H1 (cell line): Measurements from ENCODE around the gene EEIG1. TPM values are rescaled to one million over a fixed set of nuclear protein-coding genes. Genes with fewer than 3 reads are reported as not detected.

Experiments used
- CTCF ChIA-PET: fragments of 300-600 bp; sonication (Branson Sonifier 250); formaldehyde crosslinking; loops from one replicate; lab custom pipeline; 2021; ENCODE audit not compliant: partially characterized antibody; lab: Charles Lee
- POLR2A ChIA-PET: fragments of 300-600 bp; sonication (Branson Sonifier 250); formaldehyde crosslinking; loops from one replicate; lab custom pipeline; 2021; ENCODE audit warnings: inconsistent platforms; ENCODE audit not compliant: partially characterized antibody; lab: Charles Lee
- DNase-seq, 2 experiments: peaks; one replicate each; pipeline versions ENCODE4 v3.0.0 to v3.0.0-alpha.2; 2010 to 2022; ENCODE audit warnings: low spot score in 2 of 2, low read depth in 1 of 2, mixed read lengths in 1 of 2
- FAIRE-seq: peaks from 2 replicates; lab custom pipeline; 2011; peaks lifted over from hg19 to GRCh38; lab: Jason Lieb, UNC
- H2AFZ ChIP-seq: 2 replicates; pipeline ENCODE4 v1.8.1; 2012; ENCODE audit warnings: low read length, inconsistent platforms
- H2AK5ac ChIP-seq: 2 replicates; pipeline ENCODE4 v1.6.1; 2013; ENCODE audit warnings: low read depth, low read length
- H2BK120ac ChIP-seq: replicated peaks from 2 replicates; pipeline ENCODE3; 2013; ENCODE audit warnings: low read depth, low read length, inconsistent platforms
- H2BK12ac ChIP-seq: 2 replicates; pipeline ENCODE4 v1.6.1; 2013; ENCODE audit warnings: low read depth, low read length
- H2BK15ac ChIP-seq: 2 replicates; pipeline ENCODE4 v1.6.1; 2013; ENCODE audit warnings: low read length
- H2BK20ac ChIP-seq: 2 replicates; pipeline ENCODE4 v1.6.1; 2013; ENCODE audit warnings: low read length
- H2BK5ac ChIP-seq: 2 replicates; pipeline ENCODE4 v1.6.1; 2013; ENCODE audit warnings: low read depth, low read length
- H3K14ac ChIP-seq: 2 replicates; pipeline ENCODE4 v1.6.1; 2013; ENCODE audit warnings: inconsistent platforms; ENCODE audit not compliant: insufficient read length
- H3K18ac ChIP-seq: 2 replicates; pipeline ENCODE4 v1.6.1; 2013; ENCODE audit warnings: low read length; ENCODE audit errors: extremely low read depth
- H3K23ac ChIP-seq: 2 replicates; pipeline ENCODE4 v1.6.1; 2013; ENCODE audit warnings: inconsistent platforms; ENCODE audit not compliant: insufficient read length
- H3K23me2 ChIP-seq: 2 replicates; pipeline ENCODE4 v1.6.1; 2013; ENCODE audit warnings: low read depth, low read length
- H3K27ac ChIP-seq: 2 replicates; pipeline ENCODE4 v1.6.1; 2011; ENCODE audit warnings: low read depth, low read length, inconsistent platforms
- H3K27me3 ChIP-seq, 4 experiments: replicated peaks in 1 of 4; 1 replicate in 1 of 4; 2 replicates in 3 of 4; pipeline versions ENCODE4 v1.6.1 to v1.8.1; 2011 to 2013; ENCODE audit warnings: low read length in 3 of 4, mild to moderate bottlenecking in 3 of 4, inconsistent platforms in 2 of 4, mixed read lengths in 2 of 4, moderate library complexity in 1 of 4; ENCODE audit not compliant: control insufficient read depth in 3 of 4, insufficient read depth in 3 of 4; ENCODE audit errors: extremely low read depth in 1 of 4
- H3K36me3 ChIP-seq, 4 experiments: 2 replicates each; pipeline versions ENCODE4 v1.6.1 to v1.8.1; 2011 to 2013; ENCODE audit warnings: mild to moderate bottlenecking in 4 of 4, low read length in 3 of 4, moderate library complexity in 2 of 4, control low read depth in 1 of 4, inconsistent platforms in 1 of 4; ENCODE audit not compliant: insufficient read depth in 4 of 4, control insufficient read depth in 2 of 4
- H3K4ac ChIP-seq: replicated peaks from 2 replicates; pipeline ENCODE3; 2013; ENCODE audit warnings: low read length, low read depth, mixed read lengths, inconsistent platforms; ENCODE audit not compliant: insufficient read length
- H3K4me1 ChIP-seq, 4 experiments: replicated peaks in 1 of 4; 1 replicate in 1 of 4; 2 replicates in 3 of 4; pipeline versions ENCODE4 v1.6.1 to v1.8.1; 2011 to 2013; ENCODE audit warnings: low read length in 3 of 4, inconsistent platforms in 2 of 4, mixed read lengths in 1 of 4; ENCODE audit not compliant: insufficient read depth in 4 of 4, control insufficient read depth in 3 of 4
- H3K4me2 ChIP-seq, 2 experiments: 2 replicates each; pipeline versions ENCODE4 v1.6.1 to v1.8.1; 2011 to 2013; ENCODE audit warnings: low read depth in 2 of 2, low read length in 2 of 2, control low read depth in 1 of 2, inconsistent platforms in 1 of 2, mild to moderate bottlenecking in 1 of 2; ENCODE audit not compliant: insufficient read depth in 1 of 2
- H3K4me3 ChIP-seq, 4 experiments: fragments of 200-600, 300-600 bp in 1 of 4; sonication (generic), shearing (Covaris generic), sonication (Bioruptor Twin) in 1 of 4; 2 replicates each; pipeline versions ENCODE4 v1.5.1 to v1.8.1; 2011 to 2016; ENCODE audit warnings: low read length in 4 of 4, low read depth in 3 of 4, control low read depth in 2 of 4, inconsistent platforms in 2 of 4, mild to moderate bottlenecking in 2 of 4, mixed read lengths in 1 of 4, moderate library complexity in 1 of 4; ENCODE audit not compliant: insufficient read depth in 2 of 4; ENCODE audit errors: extremely low read depth in 1 of 4
- H3K56ac ChIP-seq: replicated peaks from 2 replicates; pipeline ENCODE3; 2013; ENCODE audit warnings: low read depth, mild to moderate bottlenecking, mixed read lengths, low read length, inconsistent platforms; ENCODE audit not compliant: insufficient read length
- H3K79me1 ChIP-seq: 2 replicates; pipeline ENCODE4 v1.6.1; 2013; ENCODE audit warnings: low read depth, low read length, control low read depth
- H3K79me2 ChIP-seq, 2 experiments: 2 replicates each; pipeline versions ENCODE4 v1.6.1 to v1.8.1; 2012 to 2013; ENCODE audit warnings: low read length in 2 of 2, mild to moderate bottlenecking in 2 of 2, inconsistent platforms in 1 of 2; ENCODE audit not compliant: insufficient read depth in 2 of 2, control insufficient read depth in 1 of 2
- H3K9ac ChIP-seq, 4 experiments: replicated peaks in 1 of 4; 1 replicate in 1 of 4; 2 replicates in 3 of 4; pipeline versions ENCODE4 v1.6.1 to v1.8.1; 2011 to 2013; ENCODE audit warnings: low read depth in 3 of 4, low read length in 3 of 4, control low read depth in 2 of 4, mild to moderate bottlenecking in 2 of 4, moderate library complexity in 2 of 4, inconsistent platforms in 1 of 4; ENCODE audit errors: extremely low read depth in 1 of 4
- H3K9me3 ChIP-seq, 2 experiments: 2 replicates each; pipeline versions ENCODE4 v1.6.1 to v1.8.1; 2012 to 2013; ENCODE audit warnings: mild to moderate bottlenecking in 2 of 2, moderate library complexity in 2 of 2, control low read depth in 1 of 2, inconsistent platforms in 1 of 2, low read depth in 1 of 2, low read length in 1 of 2, mixed read lengths in 1 of 2; ENCODE audit not compliant: insufficient read depth in 2 of 2
- H4K20me1 ChIP-seq, 2 experiments: replicated peaks in 1 of 2; 2 replicates each; pipeline versions ENCODE3 to v1.8.1; 2011 to 2013; ENCODE audit warnings: inconsistent platforms in 2 of 2, low read length in 2 of 2, mild to moderate bottlenecking in 1 of 2; ENCODE audit not compliant: insufficient read depth in 2 of 2, control insufficient read depth in 1 of 2
- H4K5ac ChIP-seq: 2 replicates; pipeline ENCODE4 v1.6.1; 2013; ENCODE audit warnings: low read length, low read depth, mixed read lengths, inconsistent platforms; ENCODE audit not compliant: insufficient read length
- H4K8ac ChIP-seq: 2 replicates; pipeline ENCODE4 v1.8.0; 2013; ENCODE audit warnings: mild to moderate bottlenecking, moderate library complexity, low read length, inconsistent platforms; ENCODE audit not compliant: insufficient read depth; ENCODE audit errors: extremely low read depth
- H4K91ac ChIP-seq: replicated peaks from 2 replicates; pipeline ENCODE3; 2013; ENCODE audit warnings: low read length, mixed read lengths, inconsistent platforms; ENCODE audit not compliant: insufficient read length
- ATF2 ChIP-seq: IDR thresholded peaks from 2 replicates; pipeline ENCODE4 v1.6.1; 2012; ENCODE audit warnings: low read length, inconsistent platforms
- E2F6 ChIP-seq: IDR thresholded peaks from 2 replicates; pipeline ENCODE4 v1.6.1; 2012; ENCODE audit warnings: inconsistent platforms
- MAFK ChIP-seq: IDR thresholded peaks from 2 replicates; pipeline ENCODE4 v1.6.1; 2012; ENCODE audit warnings: low read depth, mild to moderate bottlenecking, improper control_type of control experiment, low read length
- POU5F1 ChIP-seq: IDR thresholded peaks from 2 replicates; pipeline ENCODE4 v1.6.1; 2011; ENCODE audit warnings: low read depth, mild to moderate bottlenecking, low read length, moderate library complexity
- SAP30 ChIP-seq: fragments of 300-600 bp; sonication (generic); IDR thresholded peaks from 2 replicates; pipeline ENCODE4 v1.7.1; 2012; ENCODE audit warnings: low read length, moderate library complexity, mild to moderate bottlenecking, inconsistent platforms; ENCODE audit not compliant: insufficient read depth, insufficient replicate concordance
- SRF ChIP-seq: IDR thresholded peaks from 2 replicates; pipeline ENCODE4 v1.6.1; 2011; ENCODE audit warnings: mild to moderate bottlenecking, low read depth, low read length, moderate library complexity
- TEAD4 ChIP-seq: IDR thresholded peaks from 2 replicates; pipeline ENCODE4 v1.6.1; 2012; ENCODE audit warnings: low read depth, low read length, inconsistent platforms, mixed read lengths
- WGBS, 2 experiments: shearing (Covaris generic) in 1 of 2; methylation state at CpG; one replicate each; pipeline versions ENCODE4 v1.1.6 to v1.1.7; 2013 to 2015; ENCODE audit warnings: low lambda C conversion rate in 2 of 2, mixed read lengths in 2 of 2, inconsistent platforms in 1 of 2, low coverage in 1 of 2, missing lambda C conversion rate in 1 of 2; ENCODE audit not compliant: insufficient replicate concordance in 2 of 2, insufficient coverage in 1 of 2, insufficient read length in 1 of 2; ENCODE audit errors: extremely low coverage in 1 of 2, missing lambda C conversion rate in 1 of 2; 5-methylcytosine and 5-hydroxymethylcytosine counted together
- polyA plus RNA-seq, 7 experiments: library from polyadenylated mRNA; depleted of rRNA in 3 of 7; stranded (reverse) in 5 of 7; unstranded in 2 of 7; fragments of >200 nt in 5 of 7; fragments of 200-250 nt in 2 of 7; gene quantifications; 1 replicate in 5 of 7; 2 replicates in 1 of 7; 4 replicates in 1 of 7; pipeline versions ENCODE4 v1.2.1 to v1.2.3, GENCODE V29; 2011 to 2013; ENCODE audit warnings: missing spikeins in 2 of 7, mixed read lengths in 2 of 7
- total RNA-seq: library from RNA; stranded (reverse); fragmentation: NEBNext Ultra II Directional; extraction: Animal tissue kit (Norgen Biotek cat#: 25700); gene quantifications from 2 replicates; pipeline ENCODE4 v1.2.1, GENCODE V29; 2021

EEIG1 gene
- total and polyA plus RNA-seq, 2 of the 8 experiments (the other 6 are each of a cell fraction or from before 2014, with no cell fraction given), result 29.8 to 50.8 TPM

GRCh38 chr9:127950513-127951289, 30.1 kb downstream of the EEIG1 start:
- H3K4me2 ChIP-seq, result no peak overlapping the region
- H3K27ac ChIP-seq, result no peak overlapping the region
- peaks cover 23 to 30% of the 10 kb centered on the region in 2 experiments for H4K20me1 ChIP-seq
- no peak overlapping the region for H4K5ac ChIP-seq
- no peak overlapping the region for H3K14ac ChIP-seq
- ChIA-PET POLR2A (interaction anchor here (2.3 kb wide), 1 partner anchor 10 kb away, joined by 6 read pairs; no protein-coding TSS in a partner anchor), CTCF (interaction anchor here (2.9 to 35.5 kb wide), 3 partner anchors 9 to 167 kb away, joined by 11 to 825 read pairs (median 143); no protein-coding TSS in a partner anchor)
- no peak for FAIRE-seq
- H3K9me3 ChIP-seq, result no peaks in the 10 kb centered on the region
- H2AK5ac ChIP-seq, result no peak overlapping the region
- no peak overlapping the region for H4K91ac ChIP-seq
- H3K9ac ChIP-seq, result no peak overlapping the region; a peak in 1 of 7 replicates
- no peak for DNase-seq
- H3K56ac ChIP-seq, result no peak overlapping the region
- peak overlapping the region; percentile 60 for H2BK5ac ChIP-seq
- H3K4ac ChIP-seq, result no peak overlapping the region
- no peak overlapping the region for H3K18ac ChIP-seq
- no peak overlapping the region for H2BK120ac ChIP-seq
- peaks cover 0 to 8% (median 4%) of the 10 kb centered on the region in 4 experiments; a peak in 4 of 7 replicates for H3K4me1 ChIP-seq
- peaks cover 17% of the 10 kb centered on the region for H3K79me1 ChIP-seq
- no peak overlapping the region for H2BK20ac ChIP-seq
- H3K36me3 ChIP-seq, result peaks cover 0 to 2% (median 0%) of the 10 kb centered on the region in 4 experiments; a peak in 3 of 8 replicates
- H3K79me2 ChIP-seq, result peaks cover 0 to 40% of the 10 kb centered on the region in 2 experiments; a peak in 2 of 4 replicates
- no peak overlapping the region for H2AFZ ChIP-seq
- no peak overlapping the region for H3K23ac ChIP-seq
- no peaks in the 10 kb centered on the region for H3K23me2 ChIP-seq
- H2BK12ac ChIP-seq, result no peak overlapping the region
- no peak overlapping the region for H4K8ac ChIP-seq
- H2BK15ac ChIP-seq, result no peak overlapping the region
- WGBS, 2 experiments, result 92% methylated on average over 21 of the region's 21 CpGs; no CpG with 5 or more reads in 1 of the 2 experiments
- TF ChIP-seq ATF2, result no peak
- no peak for TF ChIP-seq POU5F1
- TF ChIP-seq MAFK, result no peak
- no peak for TF ChIP-seq TEAD4
- no peak for TF ChIP-seq SRF
- TF ChIP-seq E2F6, result no peak
- no peak for TF ChIP-seq SAP30
- H3K27me3 ChIP-seq, result no peaks in the 10 kb centered on the region
- no peak overlapping the region for H3K4me3 ChIP-seq
